Mesendoderm (in vitro differentiated cells): ENCODE measurements around the gene ONECUT3. TPM values are rescaled to one million over a fixed set of nuclear protein-coding genes. Genes with fewer than 3 reads are reported as not detected.

Source experiments
- DNase-seq: peaks from one replicate; pipeline ENCODE4 v3.0.0; 2013
- H2AK5ac ChIP-seq: 2 replicates; pipeline ENCODE4 v1.6.1; 2013; ENCODE audit warnings: low read length, inconsistent platforms
- H2BK120ac ChIP-seq: 2 replicates; pipeline ENCODE4 v1.6.1; 2013; ENCODE audit warnings: low read depth, mild to moderate bottlenecking, low read length, moderate library complexity, mixed read lengths
- H2BK15ac ChIP-seq: replicated peaks from 2 replicates; pipeline ENCODE4 v1.6.1; 2013; ENCODE audit warnings: low read depth, mild to moderate bottlenecking, moderate library complexity
- H2BK5ac ChIP-seq: 2 replicates; pipeline ENCODE4 v1.6.1; 2013; ENCODE audit warnings: low read length, inconsistent platforms
- H3K18ac ChIP-seq: 2 replicates; pipeline ENCODE4 v1.6.1; 2013; ENCODE audit warnings: mild to moderate bottlenecking, low read length, mixed read lengths
- H3K23ac ChIP-seq: one replicate; pipeline ENCODE4 v1.6.1; 2013; ENCODE audit warnings: low read length
- H3K27ac ChIP-seq: 2 replicates; pipeline ENCODE4 v1.5.1; 2013; ENCODE audit warnings: low read depth, mild to moderate bottlenecking, inconsistent platforms, low read length, moderate library complexity
- H3K27me3 ChIP-seq: 2 replicates; pipeline ENCODE4 v1.6.1; 2013; ENCODE audit warnings: low read length, control low read depth, mild to moderate bottlenecking, inconsistent platforms; ENCODE audit not compliant: insufficient read depth, poor library complexity
- H3K36me3 ChIP-seq: 2 replicates; pipeline ENCODE4 v1.6.1; 2013; ENCODE audit warnings: low read length, inconsistent platforms; ENCODE audit not compliant: control insufficient read depth, insufficient read depth
- H3K4ac ChIP-seq: one replicate; pipeline ENCODE4 v1.6.1; 2013; ENCODE audit warnings: low read depth, mild to moderate bottlenecking, low read length, moderate library complexity
- H3K4me1 ChIP-seq: 2 replicates; pipeline ENCODE4 v1.6.1; 2013; ENCODE audit warnings: low read depth, low read length, inconsistent platforms; ENCODE audit not compliant: control insufficient read depth
- H3K4me2 ChIP-seq: 2 replicates; pipeline ENCODE4 v1.6.1; 2013; ENCODE audit warnings: low read length
- H3K4me3 ChIP-seq: 2 replicates; pipeline ENCODE4 v1.5.1; 2013; ENCODE audit warnings: mild to moderate bottlenecking, low read length
- H3K56ac ChIP-seq: one replicate; pipeline ENCODE4 v1.6.1; 2013; ENCODE audit warnings: low read length
- H3K79me1 ChIP-seq: 2 replicates; pipeline ENCODE4 v1.6.1; 2013; ENCODE audit warnings: low read length, inconsistent platforms
- H3K79me2 ChIP-seq: 2 replicates; pipeline ENCODE4 v1.6.1; 2013; ENCODE audit warnings: mild to moderate bottlenecking, low read length; ENCODE audit not compliant: control insufficient read depth, insufficient read depth
- H3K9ac ChIP-seq: 2 replicates; pipeline ENCODE4 v1.6.1; 2013; ENCODE audit warnings: low read length, inconsistent platforms
- H4K5ac ChIP-seq: one replicate; pipeline ENCODE4 v1.6.1; 2013; ENCODE audit warnings: low read length
- H4K8ac ChIP-seq: one replicate; pipeline ENCODE4 v1.6.1; 2013; ENCODE audit warnings: low read depth, mild to moderate bottlenecking, control low read depth, low read length, moderate library complexity
- WGBS: extraction: QIAGEN DNeasy Blood & Tissue Kit; methylation state at CpG from one replicate; pipeline ENCODE4 v1.1.7; 2013; ENCODE audit warnings: low lambda C conversion rate, missing lambda C conversion rate; ENCODE audit not compliant: insufficient coverage; ENCODE audit errors: extremely low coverage; 5-methylcytosine and 5-hydroxymethylcytosine counted together
- small RNA-seq: library from polyadenylated mRNA; stranded (forward); fragments of <200 nt; extraction: miRNeasy Mini kit (QIAGEN cat#:217004); gene quantifications from one replicate; pipeline ENCODE3, GENCODE V24; 2013; ENCODE audit not compliant: insufficient read depth

Gene ONECUT3

GRCh38 chr19:1829958-1830357 lies 76.7 kb downstream of the ONECUT3 start:
- Histone ChIP-seq H3K79me2 (peaks cover 5% of the 10 kb centered on the region), H3K27ac (no peak overlapping the region)
- no CpG with 5 or more reads among the region's 11 CpGs for WGBS

GRCh38 chr19:1830568-1830967 lies 77.3 kb downstream of the ONECUT3 start:
- H3K4me3 ChIP-seq = no peak overlapping the region
- H3K18ac ChIP-seq = no peak overlapping the region
- H3K79me1 ChIP-seq = peaks cover 19% of the 10 kb centered on the region
- H3K4me2 ChIP-seq = no peak overlapping the region
- H2AK5ac ChIP-seq = no peak overlapping the region
- H3K79me2 ChIP-seq = peaks cover 5% of the 10 kb centered on the region
- no peak overlapping the region for H3K23ac ChIP-seq
- no peak overlapping the region for H4K5ac ChIP-seq
- H2BK15ac ChIP-seq = no peak overlapping the region
- H3K4me1 ChIP-seq = no peaks in the 10 kb centered on the region
- no peak overlapping the region for H3K9ac ChIP-seq
- H3K36me3 ChIP-seq = peaks cover 2% of the 10 kb centered on the region
- H3K27me3 ChIP-seq = no peaks in the 10 kb centered on the region
- no peak overlapping the region for H2BK120ac ChIP-seq
- no peak for DNase-seq
- no CpG with 5 or more reads among the region's 15 CpGs for WGBS
- H3K4ac ChIP-seq = no peak overlapping the region
- no peak overlapping the region for H4K8ac ChIP-seq
- no peak overlapping the region for H3K56ac ChIP-seq
- H3K27ac ChIP-seq = no peak overlapping the region
- no peak overlapping the region for H2BK5ac ChIP-seq

More at GRCh38 chr19:1829958-1830357, 76.7 kb downstream of the ONECUT3 start:
- no peak overlapping the region for H2BK5ac ChIP-seq
- no peak overlapping the region for H3K18ac ChIP-seq
- H4K5ac ChIP-seq = no peak overlapping the region
- no peak overlapping the region for H4K8ac ChIP-seq
- H3K4ac ChIP-seq = no peak overlapping the region
- no peak overlapping the region for H3K9ac ChIP-seq
- no peaks in the 10 kb centered on the region for H3K4me1 ChIP-seq
- H2BK120ac ChIP-seq = no peak overlapping the region
- DNase-seq = no peak
- H3K79me1 ChIP-seq = peaks cover 17% of the 10 kb centered on the region
- H3K27me3 ChIP-seq = no peaks in the 10 kb centered on the region
- H2BK15ac ChIP-seq = no peak overlapping the region
- no peak overlapping the region for H2AK5ac ChIP-seq
- no peak overlapping the region for H3K4me3 ChIP-seq
- no peak overlapping the region for H3K56ac ChIP-seq
- H3K36me3 ChIP-seq = peaks cover 2% of the 10 kb centered on the region
- no peak overlapping the region for H3K23ac ChIP-seq
- H3K4me2 ChIP-seq = no peak overlapping the region

Small RNAs within 50 kb of the gene (small RNA-seq; reads per million reads assigned to genes)
- gene RF00017 = not detected
